B cell (primary cell): ENCODE data around the gene MAP1S.

Source experiments
- EZH2 ChIP-seq: IDR thresholded peaks from 2 replicates; pipeline ENCODE4 v1.6.1; 2012; ENCODE audit warnings: borderline replicate concordance, low read depth, mild to moderate bottlenecking, moderate library complexity, low read length; ENCODE audit not compliant: insufficient read depth, poor library complexity, severe bottlenecking
- TF ChIP-seq, protein P1 (sequence below): fragments of 200-600 bp; IDR thresholded peaks from one replicate; pipeline ENCODE4 v1.8.0; 2022; ENCODE audit warnings: antibody characterized with exemption, mild to moderate bottlenecking

DNA sequence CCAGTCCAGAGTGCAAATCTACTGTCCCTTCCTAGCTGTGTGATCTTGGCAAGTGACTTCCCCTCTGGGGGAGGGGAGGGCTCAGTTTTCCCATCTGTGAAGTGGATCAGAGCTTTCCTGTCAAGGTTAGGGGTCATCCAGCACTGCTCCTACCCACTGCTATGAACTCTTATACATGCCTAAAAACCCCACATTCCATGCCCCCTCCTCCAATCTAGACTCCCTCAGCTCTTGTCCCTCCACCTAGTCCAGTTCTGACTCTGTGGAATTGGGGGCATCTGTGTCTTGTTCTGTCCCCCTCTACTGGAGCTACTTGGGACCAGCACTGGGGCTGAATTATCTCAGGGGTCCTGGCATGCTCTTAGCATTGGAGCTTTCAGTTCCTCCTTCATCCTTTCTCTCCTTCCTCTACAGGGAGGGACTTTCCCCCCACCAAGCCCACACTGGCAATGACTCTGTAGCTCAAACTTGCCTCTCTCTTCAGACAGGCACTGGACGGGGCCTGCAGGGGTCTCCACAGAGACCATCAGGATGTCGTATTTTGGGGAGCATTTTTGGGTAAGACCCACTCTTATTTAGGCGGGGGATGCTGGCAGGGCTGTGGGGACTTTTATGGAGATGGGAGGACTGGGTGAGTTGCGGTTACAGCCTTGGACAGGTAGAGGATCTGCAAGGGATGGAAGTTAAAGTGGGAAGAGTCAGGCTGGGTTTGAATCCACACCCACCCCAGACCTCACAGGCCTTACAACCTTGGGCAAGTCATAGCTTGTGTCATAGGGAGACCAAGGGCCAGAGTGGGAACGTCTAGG, 35.6 kb downstream of the MAP1S start:
- no peak for TF ChIP-seq EZH2
- TF ChIP-seq, protein P1, sequence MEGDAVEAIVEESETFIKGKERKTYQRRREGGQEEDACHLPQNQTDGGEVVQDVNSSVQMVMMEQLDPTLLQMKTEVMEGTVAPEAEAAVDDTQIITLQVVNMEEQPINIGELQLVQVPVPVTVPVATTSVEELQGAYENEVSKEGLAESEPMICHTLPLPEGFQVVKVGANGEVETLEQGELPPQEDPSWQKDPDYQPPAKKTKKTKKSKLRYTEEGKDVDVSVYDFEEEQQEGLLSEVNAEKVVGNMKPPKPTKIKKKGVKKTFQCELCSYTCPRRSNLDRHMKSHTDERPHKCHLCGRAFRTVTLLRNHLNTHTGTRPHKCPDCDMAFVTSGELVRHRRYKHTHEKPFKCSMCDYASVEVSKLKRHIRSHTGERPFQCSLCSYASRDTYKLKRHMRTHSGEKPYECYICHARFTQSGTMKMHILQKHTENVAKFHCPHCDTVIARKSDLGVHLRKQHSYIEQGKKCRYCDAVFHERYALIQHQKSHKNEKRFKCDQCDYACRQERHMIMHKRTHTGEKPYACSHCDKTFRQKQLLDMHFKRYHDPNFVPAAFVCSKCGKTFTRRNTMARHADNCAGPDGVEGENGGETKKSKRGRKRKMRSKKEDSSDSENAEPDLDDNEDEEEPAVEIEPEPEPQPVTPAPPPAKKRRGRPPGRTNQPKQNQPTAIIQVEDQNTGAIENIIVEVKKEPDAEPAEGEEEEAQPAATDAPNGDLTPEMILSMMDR, result peak; percentile 75
